Ishikawa (cell line): ENCODE measurements around the gene EXOC4.

Experiments
- EP300 ChIP-seq: IDR thresholded peaks from 2 replicates; pipeline ENCODE4 v1.6.1; 2012; ENCODE audit warnings: borderline replicate concordance
- ZBTB7A ChIP-seq: IDR thresholded peaks from 2 replicates; pipeline ENCODE4 v1.6.1; 2012; ENCODE audit warnings: low read depth

GRCh38 chr7:133741078-133741477 lies 488.2 kb downstream of the EXOC4 start:
- TF ChIP-seq EP300 (no peak), ZBTB7A (no peak)
